Measurements from ENCODE around the gene PPP1R13B.

- TF ChIP-seq, protein P1, sequence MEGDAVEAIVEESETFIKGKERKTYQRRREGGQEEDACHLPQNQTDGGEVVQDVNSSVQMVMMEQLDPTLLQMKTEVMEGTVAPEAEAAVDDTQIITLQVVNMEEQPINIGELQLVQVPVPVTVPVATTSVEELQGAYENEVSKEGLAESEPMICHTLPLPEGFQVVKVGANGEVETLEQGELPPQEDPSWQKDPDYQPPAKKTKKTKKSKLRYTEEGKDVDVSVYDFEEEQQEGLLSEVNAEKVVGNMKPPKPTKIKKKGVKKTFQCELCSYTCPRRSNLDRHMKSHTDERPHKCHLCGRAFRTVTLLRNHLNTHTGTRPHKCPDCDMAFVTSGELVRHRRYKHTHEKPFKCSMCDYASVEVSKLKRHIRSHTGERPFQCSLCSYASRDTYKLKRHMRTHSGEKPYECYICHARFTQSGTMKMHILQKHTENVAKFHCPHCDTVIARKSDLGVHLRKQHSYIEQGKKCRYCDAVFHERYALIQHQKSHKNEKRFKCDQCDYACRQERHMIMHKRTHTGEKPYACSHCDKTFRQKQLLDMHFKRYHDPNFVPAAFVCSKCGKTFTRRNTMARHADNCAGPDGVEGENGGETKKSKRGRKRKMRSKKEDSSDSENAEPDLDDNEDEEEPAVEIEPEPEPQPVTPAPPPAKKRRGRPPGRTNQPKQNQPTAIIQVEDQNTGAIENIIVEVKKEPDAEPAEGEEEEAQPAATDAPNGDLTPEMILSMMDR (IDR thresholded peaks at IDR 0.05) = no peak
- TF ChIP-seq POLR2A (IDR thresholded peaks at IDR 0.05) = no peak
Observed at GRCh38 chr14:103704708-103705107, 142.7 kb downstream of the PPP1R13B start.
